DND-41 (cell line): ENCODE measurements around the gene NPS.

Experiments
- EZH2 ChIP-seq: IDR thresholded peaks from 3 replicates; pipeline ENCODE4 v1.6.1; 2012; ENCODE audit warnings: borderline replicate concordance, low read depth, mild to moderate bottlenecking, moderate library complexity, low read length, inconsistent platforms; ENCODE audit not compliant: severe bottlenecking
- TF ChIP-seq, protein P1 (sequence below): IDR thresholded peaks from 2 replicates; pipeline ENCODE4 v1.5.1; 2012; ENCODE audit warnings: borderline replicate concordance, low read length, moderate library complexity, mild to moderate bottlenecking; ENCODE audit not compliant: poor library complexity, severe bottlenecking; ENCODE audit errors: extremely low read depth

GRCh38 chr10:127569210-127569609 lies 20.1 kb downstream of the NPS start:
- TF ChIP-seq, protein P1, sequence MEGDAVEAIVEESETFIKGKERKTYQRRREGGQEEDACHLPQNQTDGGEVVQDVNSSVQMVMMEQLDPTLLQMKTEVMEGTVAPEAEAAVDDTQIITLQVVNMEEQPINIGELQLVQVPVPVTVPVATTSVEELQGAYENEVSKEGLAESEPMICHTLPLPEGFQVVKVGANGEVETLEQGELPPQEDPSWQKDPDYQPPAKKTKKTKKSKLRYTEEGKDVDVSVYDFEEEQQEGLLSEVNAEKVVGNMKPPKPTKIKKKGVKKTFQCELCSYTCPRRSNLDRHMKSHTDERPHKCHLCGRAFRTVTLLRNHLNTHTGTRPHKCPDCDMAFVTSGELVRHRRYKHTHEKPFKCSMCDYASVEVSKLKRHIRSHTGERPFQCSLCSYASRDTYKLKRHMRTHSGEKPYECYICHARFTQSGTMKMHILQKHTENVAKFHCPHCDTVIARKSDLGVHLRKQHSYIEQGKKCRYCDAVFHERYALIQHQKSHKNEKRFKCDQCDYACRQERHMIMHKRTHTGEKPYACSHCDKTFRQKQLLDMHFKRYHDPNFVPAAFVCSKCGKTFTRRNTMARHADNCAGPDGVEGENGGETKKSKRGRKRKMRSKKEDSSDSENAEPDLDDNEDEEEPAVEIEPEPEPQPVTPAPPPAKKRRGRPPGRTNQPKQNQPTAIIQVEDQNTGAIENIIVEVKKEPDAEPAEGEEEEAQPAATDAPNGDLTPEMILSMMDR: no peak
- no peak for TF ChIP-seq EZH2
